WTC11 (cell line): ENCODE results near the gene ARHGAP42. TPM values are rescaled to one million over a fixed set of nuclear protein-coding genes. Genes with fewer than 3 reads are reported as not detected.
A peak's percentile ranks its signal among the peaks of the same experiment; 100 is the strongest.

Source experiments
- ATAC-seq: fragments of 200-7000 bp; cut with Tn5 transposase; 2 replicates; pipeline ENCODE4 v1.10.0; 2021; ENCODE audit warnings: mild to moderate bottlenecking, moderate library complexity
- CTCF ChIA-PET: fragments of 300-600 bp; sonication (Branson Sonifier 250); formaldehyde crosslinking; loops from one replicate; lab custom pipeline; 2021; ENCODE audit warnings: antibody characterized with exemption; lab: Charles Lee
- POLR2A ChIA-PET: fragments of 350-600 bp; sonication (Branson Sonifier 250); formaldehyde crosslinking; loops from one replicate; lab custom pipeline; 2021; ENCODE audit warnings: antibody characterized with exemption; lab: Charles Lee
- DNase-seq: peaks from one replicate; pipeline ENCODE4 v3.0.0; 2021; ENCODE audit warnings: low spot score
- H3K27ac Mint-ChIP-seq: 2 replicates; pipeline ENCODE4 v1.8.0; 2021; ENCODE audit warnings: mixed read lengths
- H3K27me3 Mint-ChIP-seq: 2 replicates; pipeline ENCODE4 v1.8.0; 2021; ENCODE audit warnings: low read depth, mild to moderate bottlenecking, moderate library complexity, mixed read lengths
- H3K36me3 Mint-ChIP-seq: 2 replicates; pipeline ENCODE4 v1.8.0; 2021; ENCODE audit warnings: mixed read lengths
- H3K4me1 Mint-ChIP-seq: 2 replicates; pipeline ENCODE4 v1.8.0; 2022; ENCODE audit warnings: mixed read lengths
- H3K4me3 Mint-ChIP-seq: 2 replicates; pipeline ENCODE4 v1.8.0; 2021; ENCODE audit warnings: mild to moderate bottlenecking, moderate library complexity, mixed read lengths
- H3K9me3 Mint-ChIP-seq: 2 replicates; pipeline ENCODE4 v1.8.0; 2021; ENCODE audit warnings: mixed read lengths
- ATF1 ChIP-seq: sonication (generic); formaldehyde crosslinking; IDR thresholded peaks from 2 replicates; pipeline ENCODE4 v1.8.1; 2023; ENCODE audit warnings: mild to moderate bottlenecking, moderate library complexity, missing genetic modification reagents
- CBFB ChIP-seq: sonication (generic); formaldehyde crosslinking; IDR thresholded peaks from 2 replicates; pipeline ENCODE4 v1.8.1; 2022; ENCODE audit warnings: mild to moderate bottlenecking, low read depth, missing genetic modification reagents
- ELF4 ChIP-seq: sonication (generic); formaldehyde crosslinking; IDR thresholded peaks from 2 replicates; pipeline ENCODE4 v1.8.1; 2022; ENCODE audit warnings: low read depth, mild to moderate bottlenecking, moderate library complexity, missing genetic modification reagents
- ESRRA ChIP-seq: sonication (generic); formaldehyde crosslinking; IDR thresholded peaks from 2 replicates; pipeline ENCODE4 v1.8.1; 2022; ENCODE audit warnings: mild to moderate bottlenecking, missing genetic modification reagents, borderline replicate concordance
- ETV6 ChIP-seq: sonication (generic); formaldehyde crosslinking; IDR thresholded peaks from 2 replicates; pipeline ENCODE4 v1.8.1; 2022; ENCODE audit warnings: mild to moderate bottlenecking, missing genetic modification reagents
- FOXJ3 ChIP-seq: sonication (generic); formaldehyde crosslinking; IDR thresholded peaks from 2 replicates; pipeline ENCODE4 v1.9.0; 2021; ENCODE audit warnings: missing genetic modification reagents, mild to moderate bottlenecking, borderline replicate concordance
- IRF2 ChIP-seq: sonication (generic); formaldehyde crosslinking; IDR thresholded peaks from 2 replicates; pipeline ENCODE4 v1.8.0; 2022; ENCODE audit warnings: low read depth, missing genetic modification reagents, borderline replicate concordance
- JUN ChIP-seq: sonication (generic); formaldehyde crosslinking; IDR thresholded peaks from 2 replicates; pipeline ENCODE4 v1.8.0; 2023; ENCODE audit warnings: mild to moderate bottlenecking, missing genetic modification reagents
- MYBL2 ChIP-seq: sonication (generic); formaldehyde crosslinking; IDR thresholded peaks from 2 replicates; pipeline ENCODE4 v1.8.1; 2023; ENCODE audit warnings: mild to moderate bottlenecking, moderate library complexity, missing genetic modification reagents
- NR1H2 ChIP-seq: sonication (generic); formaldehyde crosslinking; IDR thresholded peaks from 2 replicates; pipeline ENCODE4 v1.9.0; 2021; ENCODE audit warnings: mild to moderate bottlenecking, moderate library complexity, missing genetic modification reagents
- NR3C1 ChIP-seq: sonication (generic); formaldehyde crosslinking; conservative IDR thresholded peaks from 2 replicates; pipeline ENCODE4 v1.8.1; 2023; ENCODE audit warnings: low read depth, mild to moderate bottlenecking, missing genetic modification reagents
- OVOL2 ChIP-seq: fragments of 250-450 bp; sonication (Bioruptor Pico); IDR thresholded peaks from 2 replicates; pipeline ENCODE4 v1.9.0; 2021; ENCODE audit warnings: mild to moderate bottlenecking, borderline replicate concordance
- RELA ChIP-seq: sonication (generic); formaldehyde crosslinking; IDR thresholded peaks from 2 replicates; pipeline ENCODE4 v1.8.1; 2022; ENCODE audit warnings: missing genetic modification reagents, mild to moderate bottlenecking, borderline replicate concordance
- SOX15 ChIP-seq: fragments of 250-450 bp; sonication (Bioruptor Pico); IDR thresholded peaks from 2 replicates; pipeline ENCODE4 v1.9.0; 2021; ENCODE audit warnings: mild to moderate bottlenecking
- TEAD4 ChIP-seq: sonication (generic); formaldehyde crosslinking; IDR thresholded peaks from 2 replicates; pipeline ENCODE4 v1.8.0; 2022; ENCODE audit warnings: mild to moderate bottlenecking, missing genetic modification reagents
- ZNF317 ChIP-seq: sonication (generic); formaldehyde crosslinking; IDR thresholded peaks from 2 replicates; pipeline ENCODE4 v1.8.1; 2023; ENCODE audit warnings: low read depth, mild to moderate bottlenecking, moderate library complexity, missing genetic modification reagents, borderline replicate concordance
- ZNF416 ChIP-seq: fragments of 250-450 bp; sonication (Bioruptor Pico); IDR thresholded peaks from 2 replicates; pipeline ENCODE4 v1.9.0; 2021; ENCODE audit warnings: mild to moderate bottlenecking, inconsistent platforms
- ZNF671 ChIP-seq: fragments of 250-450 bp; sonication (Bioruptor Pico); IDR thresholded peaks from 2 replicates; pipeline ENCODE4 v1.8.0; 2021; ENCODE audit warnings: mild to moderate bottlenecking
- total RNA-seq: library from RNA; stranded (reverse); gene quantifications from 3 replicates; pipeline ENCODE4 v1.2.3, GENCODE V29; 2021
- TF ChIP-seq, protein P1 (sequence below): sonication (generic); formaldehyde crosslinking; IDR thresholded peaks from 2 replicates; pipeline ENCODE4 v1.8.0; 2022; ENCODE audit warnings: mild to moderate bottlenecking, missing genetic modification reagents
- TF ChIP-seq, protein P2 (sequence below): sonication (generic); formaldehyde crosslinking; IDR thresholded peaks from 2 replicates; pipeline ENCODE4 v1.8.1; 2023; ENCODE audit warnings: mild to moderate bottlenecking, missing genetic modification reagents, moderate library complexity
- TF ChIP-seq, protein P3 (sequence below): fragments of 250-450 bp; sonication (Bioruptor Pico); IDR thresholded peaks from 2 replicates; pipeline ENCODE4 v2.1.2; 2022; ENCODE audit warnings: mild to moderate bottlenecking, moderate library complexity
- TF ChIP-seq, protein P4 (sequence below): sonication (generic); formaldehyde crosslinking; IDR thresholded peaks from 2 replicates; pipeline ENCODE4 v1.8.1; 2023; ENCODE audit warnings: mild to moderate bottlenecking, missing genetic modification reagents
- TF ChIP-seq, protein P5 (sequence below): fragments of 200-600 bp; IDR thresholded peaks from 2 replicates; pipeline ENCODE4 v1.8.0; 2022; ENCODE audit warnings: antibody characterized with exemption
- TF ChIP-seq, protein P6 (sequence below): fragments of 250-450 bp; sonication (Bioruptor Pico); IDR thresholded peaks from 2 replicates; pipeline ENCODE4 v1.8.0; 2021; ENCODE audit warnings: mild to moderate bottlenecking
- TF ChIP-seq, protein P7 (sequence below): sonication (generic); formaldehyde crosslinking; IDR thresholded peaks from 2 replicates; pipeline ENCODE4 v1.8.1; 2023; ENCODE audit warnings: mild to moderate bottlenecking, missing genetic modification reagents, moderate library complexity

ARHGAP42 gene
- total RNA-seq, 1 experiment from 2014 or later = 32.5 TPM

DNA sequence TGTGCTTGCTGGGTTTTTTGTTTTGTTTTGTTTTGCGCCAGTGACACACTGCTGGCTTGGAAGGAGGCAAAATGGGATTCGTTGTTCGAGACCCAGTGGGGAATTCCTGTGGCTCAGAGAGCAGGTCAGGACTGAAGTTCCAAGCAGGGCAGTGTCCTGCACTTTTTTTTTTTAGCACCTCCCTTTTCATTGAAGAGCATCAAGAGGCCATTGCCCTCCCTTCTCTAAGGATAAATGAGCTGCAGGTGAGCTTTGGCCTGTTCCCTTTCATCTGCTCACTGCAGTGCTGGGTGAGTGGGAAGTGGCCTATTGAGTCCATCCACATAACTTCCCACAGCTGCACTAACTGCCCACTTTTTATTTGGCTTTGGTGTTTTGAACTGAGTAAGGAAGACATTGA is 87.8 kb downstream of the ARHGAP42 start:
- CTCF ChIA-PET = interaction anchor here (0.9 to 1.0 kb wide), 2 partner anchors 15 to 22 kb away, joined by 3 to 4 read pairs; no protein-coding TSS in a partner anchor
- ATAC-seq = no peak
- Mint-ChIP-seq H3K4me1 (peaks cover 19% of the 10 kb centered on the region), H3K4me3 (no peak overlapping the region), H3K27me3 (no peaks in the 10 kb centered on the region), H3K27ac (peak overlapping the region; percentile 72)
- TF ChIP-seq RELA (CRISPR knock-in tag) = no peak
- TF ChIP-seq, protein P1, sequence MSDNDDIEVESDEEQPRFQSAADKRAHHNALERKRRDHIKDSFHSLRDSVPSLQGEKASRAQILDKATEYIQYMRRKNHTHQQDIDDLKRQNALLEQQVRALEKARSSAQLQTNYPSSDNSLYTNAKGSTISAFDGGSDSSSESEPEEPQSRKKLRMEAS (CRISPR knock-in tag) = no peak
- TF ChIP-seq ATF1 (CRISPR knock-in tag) = no peak
- TF ChIP-seq, all 79 proteins: peak for 0
- POLR2A ChIA-PET = no interaction called here
- Mint-ChIP-seq H3K36me3 (peaks cover 7% of the 10 kb centered on the region; the same call in 1 of the 2 replicates), H3K9me3 (no peaks in the 10 kb centered on the region)
- DNase-seq = no peak

DNA sequence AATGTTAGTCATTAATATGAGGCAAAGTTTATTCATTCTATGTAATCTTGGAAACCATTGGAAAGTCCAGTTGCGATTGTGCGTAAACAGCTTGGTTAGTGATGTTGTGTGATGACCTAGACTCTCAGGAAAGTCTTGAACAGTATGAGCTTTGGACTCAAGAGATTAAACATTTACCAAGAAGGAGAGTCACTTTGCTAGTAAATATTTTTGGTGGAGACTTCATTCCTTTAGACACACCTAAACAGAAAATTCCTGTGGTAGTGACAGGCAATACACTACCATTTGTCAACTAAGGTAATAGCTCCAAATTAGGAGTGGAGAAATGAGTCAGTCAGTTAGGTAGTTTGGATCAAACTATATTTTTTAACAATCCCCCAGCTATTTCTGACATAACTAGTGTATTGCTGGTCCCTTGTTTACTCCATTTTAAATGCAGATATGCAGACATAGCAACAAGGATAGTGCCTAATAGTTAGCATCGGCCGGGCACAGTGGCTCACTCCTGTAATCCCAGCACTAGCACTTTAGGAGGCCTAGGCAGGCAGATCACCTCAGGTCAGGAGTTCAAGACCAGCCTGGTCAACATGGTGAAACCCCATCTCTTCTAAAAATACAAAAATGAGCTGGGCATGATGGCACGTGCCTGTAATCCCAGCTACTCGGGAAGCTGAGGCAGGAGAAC is 89.3 kb downstream of the ARHGAP42 start:
- Mint-ChIP-seq H3K27me3 (no peaks in the 10 kb centered on the region), H3K36me3 (peaks cover 5% of the 10 kb centered on the region; the same call in 1 of the 2 replicates), H3K27ac (no peak overlapping the region), H3K9me3 (no peaks in the 10 kb centered on the region), H3K4me3 (no peak overlapping the region), H3K4me1 (peaks cover 29% of the 10 kb centered on the region)
- POLR2A ChIA-PET = interaction anchor here (1.0 kb wide), 1 partner anchor 72 kb away, joined by 4 read pairs; no protein-coding TSS in a partner anchor
- CTCF ChIA-PET = no interaction called here
- no peak for TF ChIP-seq IRF2
- TF ChIP-seq NR1H2 (CRISPR knock-in tag) = no peak
- no peak for TF ChIP-seq CBFB (CRISPR knock-in tag)
- TF ChIP-seq, protein P2, sequence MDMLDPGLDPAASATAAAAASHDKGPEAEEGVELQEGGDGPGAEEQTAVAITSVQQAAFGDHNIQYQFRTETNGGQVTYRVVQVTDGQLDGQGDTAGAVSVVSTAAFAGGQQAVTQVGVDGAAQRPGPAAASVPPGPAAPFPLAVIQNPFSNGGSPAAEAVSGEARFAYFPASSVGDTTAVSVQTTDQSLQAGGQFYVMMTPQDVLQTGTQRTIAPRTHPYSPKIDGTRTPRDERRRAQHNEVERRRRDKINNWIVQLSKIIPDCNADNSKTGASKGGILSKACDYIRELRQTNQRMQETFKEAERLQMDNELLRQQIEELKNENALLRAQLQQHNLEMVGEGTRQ (CRISPR knock-in tag) = no peak
- TF ChIP-seq, protein P3, sequence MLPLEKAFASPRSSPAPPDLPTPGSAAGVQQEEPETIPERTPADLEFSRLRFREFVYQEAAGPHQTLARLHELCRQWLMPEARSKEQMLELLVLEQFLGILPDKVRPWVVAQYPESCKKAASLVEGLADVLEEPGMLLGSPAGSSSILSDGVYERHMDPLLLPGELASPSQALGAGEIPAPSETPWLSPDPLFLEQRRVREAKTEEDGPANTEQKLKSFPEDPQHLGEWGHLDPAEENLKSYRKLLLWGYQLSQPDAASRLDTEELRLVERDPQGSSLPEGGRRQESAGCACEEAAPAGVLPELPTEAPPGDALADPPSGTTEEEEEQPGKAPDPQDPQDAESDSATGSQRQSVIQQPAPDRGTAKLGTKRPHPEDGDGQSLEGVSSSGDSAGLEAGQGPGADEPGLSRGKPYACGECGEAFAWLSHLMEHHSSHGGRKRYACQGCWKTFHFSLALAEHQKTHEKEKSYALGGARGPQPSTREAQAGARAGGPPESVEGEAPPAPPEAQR (CRISPR knock-in tag) = no peak
- no peak for TF ChIP-seq MYBL2
- no peak for TF ChIP-seq JUN (CRISPR knock-in tag)
- TF ChIP-seq OVOL2 (CRISPR knock-in tag) = no peak
- no peak for TF ChIP-seq ZNF416 (CRISPR knock-in tag)
- TF ChIP-seq, protein P4, sequence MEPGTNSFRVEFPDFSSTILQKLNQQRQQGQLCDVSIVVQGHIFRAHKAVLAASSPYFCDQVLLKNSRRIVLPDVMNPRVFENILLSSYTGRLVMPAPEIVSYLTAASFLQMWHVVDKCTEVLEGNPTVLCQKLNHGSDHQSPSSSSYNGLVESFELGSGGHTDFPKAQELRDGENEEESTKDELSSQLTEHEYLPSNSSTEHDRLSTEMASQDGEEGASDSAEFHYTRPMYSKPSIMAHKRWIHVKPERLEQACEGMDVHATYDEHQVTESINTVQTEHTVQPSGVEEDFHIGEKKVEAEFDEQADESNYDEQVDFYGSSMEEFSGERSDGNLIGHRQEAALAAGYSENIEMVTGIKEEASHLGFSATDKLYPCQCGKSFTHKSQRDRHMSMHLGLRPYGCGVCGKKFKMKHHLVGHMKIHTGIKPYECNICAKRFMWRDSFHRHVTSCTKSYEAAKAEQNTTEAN (CRISPR knock-in tag) = no peak
- TF ChIP-seq, protein P5, sequence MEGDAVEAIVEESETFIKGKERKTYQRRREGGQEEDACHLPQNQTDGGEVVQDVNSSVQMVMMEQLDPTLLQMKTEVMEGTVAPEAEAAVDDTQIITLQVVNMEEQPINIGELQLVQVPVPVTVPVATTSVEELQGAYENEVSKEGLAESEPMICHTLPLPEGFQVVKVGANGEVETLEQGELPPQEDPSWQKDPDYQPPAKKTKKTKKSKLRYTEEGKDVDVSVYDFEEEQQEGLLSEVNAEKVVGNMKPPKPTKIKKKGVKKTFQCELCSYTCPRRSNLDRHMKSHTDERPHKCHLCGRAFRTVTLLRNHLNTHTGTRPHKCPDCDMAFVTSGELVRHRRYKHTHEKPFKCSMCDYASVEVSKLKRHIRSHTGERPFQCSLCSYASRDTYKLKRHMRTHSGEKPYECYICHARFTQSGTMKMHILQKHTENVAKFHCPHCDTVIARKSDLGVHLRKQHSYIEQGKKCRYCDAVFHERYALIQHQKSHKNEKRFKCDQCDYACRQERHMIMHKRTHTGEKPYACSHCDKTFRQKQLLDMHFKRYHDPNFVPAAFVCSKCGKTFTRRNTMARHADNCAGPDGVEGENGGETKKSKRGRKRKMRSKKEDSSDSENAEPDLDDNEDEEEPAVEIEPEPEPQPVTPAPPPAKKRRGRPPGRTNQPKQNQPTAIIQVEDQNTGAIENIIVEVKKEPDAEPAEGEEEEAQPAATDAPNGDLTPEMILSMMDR = no peak
- ATAC-seq (no peak), DNase-seq (no peak)

DNA sequence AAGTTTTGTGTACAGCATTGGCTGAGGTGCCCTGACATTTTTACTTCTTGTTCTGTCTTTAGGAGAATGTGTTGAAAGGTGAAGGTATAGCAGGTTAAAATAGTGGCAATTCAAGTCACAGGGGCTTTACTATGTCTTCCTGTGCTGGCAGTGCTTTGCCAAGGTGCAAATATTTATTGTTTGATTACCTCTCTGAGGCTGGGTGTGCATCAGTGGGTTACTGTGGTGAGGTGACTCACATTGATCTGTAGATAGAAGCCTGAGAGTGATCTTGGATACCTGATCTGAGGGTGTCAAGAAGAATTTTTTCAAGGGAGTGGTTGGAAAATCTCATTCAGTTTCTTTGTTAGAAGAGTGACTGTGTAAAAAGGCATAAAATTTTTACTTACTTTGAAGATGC is 90.0 kb downstream of the ARHGAP42 start:
- H3K4me3 Mint-ChIP-seq = no peak overlapping the region
- DNase-seq (no peak), ATAC-seq (no peak)
- H3K4me1 Mint-ChIP-seq = peaks cover 32% of the 10 kb centered on the region
- no peaks in the 10 kb centered on the region for H3K27me3 Mint-ChIP-seq
- H3K27ac Mint-ChIP-seq = peak overlapping the region; percentile 58; the same call in 1 of the 2 replicates
- CTCF ChIA-PET = interaction anchor here (0.6 kb wide), 1 partner anchor 252 kb away, joined by 3 read pairs; no protein-coding TSS in a partner anchor
- H3K36me3 Mint-ChIP-seq = peaks cover under 1% of the 10 kb centered on the region; the same call in 1 of the 2 replicates
- no peak for TF ChIP-seq FOXJ3
- no peak for TF ChIP-seq ZNF671 (CRISPR knock-in tag)
- TF ChIP-seq, protein P6, sequence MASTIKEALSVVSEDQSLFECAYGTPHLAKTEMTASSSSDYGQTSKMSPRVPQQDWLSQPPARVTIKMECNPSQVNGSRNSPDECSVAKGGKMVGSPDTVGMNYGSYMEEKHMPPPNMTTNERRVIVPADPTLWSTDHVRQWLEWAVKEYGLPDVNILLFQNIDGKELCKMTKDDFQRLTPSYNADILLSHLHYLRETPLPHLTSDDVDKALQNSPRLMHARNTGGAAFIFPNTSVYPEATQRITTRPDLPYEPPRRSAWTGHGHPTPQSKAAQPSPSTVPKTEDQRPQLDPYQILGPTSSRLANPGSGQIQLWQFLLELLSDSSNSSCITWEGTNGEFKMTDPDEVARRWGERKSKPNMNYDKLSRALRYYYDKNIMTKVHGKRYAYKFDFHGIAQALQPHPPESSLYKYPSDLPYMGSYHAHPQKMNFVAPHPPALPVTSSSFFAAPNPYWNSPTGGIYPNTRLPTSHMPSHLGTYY = no peak
- no peak for TF ChIP-seq SOX15
- TF ChIP-seq, protein P7, sequence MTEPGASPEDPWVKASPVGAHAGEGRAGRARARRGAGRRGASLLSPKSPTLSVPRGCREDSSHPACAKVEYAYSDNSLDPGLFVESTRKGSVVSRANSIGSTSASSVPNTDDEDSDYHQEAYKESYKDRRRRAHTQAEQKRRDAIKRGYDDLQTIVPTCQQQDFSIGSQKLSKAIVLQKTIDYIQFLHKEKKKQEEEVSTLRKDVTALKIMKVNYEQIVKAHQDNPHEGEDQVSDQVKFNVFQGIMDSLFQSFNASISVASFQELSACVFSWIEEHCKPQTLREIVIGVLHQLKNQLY = no peak
- TF ChIP-seq NR3C1 (CRISPR knock-in tag) = no peak
- no peak for TF ChIP-seq TEAD4 (CRISPR knock-in tag)
- TF ChIP-seq ZNF317 (CRISPR knock-in tag) = no peak
- no peak for TF ChIP-seq ETV6 (CRISPR knock-in tag)
- no peak for TF ChIP-seq ESRRA (CRISPR knock-in tag)
- TF ChIP-seq OVOL2 (CRISPR knock-in tag) = no peak
- TF ChIP-seq ELF4 (CRISPR knock-in tag) = no peak
- POLR2A ChIA-PET = no interaction called here
- no peaks in the 10 kb centered on the region for H3K9me3 Mint-ChIP-seq
